ENCODE results near the gene LEFTY1.

DNA sequence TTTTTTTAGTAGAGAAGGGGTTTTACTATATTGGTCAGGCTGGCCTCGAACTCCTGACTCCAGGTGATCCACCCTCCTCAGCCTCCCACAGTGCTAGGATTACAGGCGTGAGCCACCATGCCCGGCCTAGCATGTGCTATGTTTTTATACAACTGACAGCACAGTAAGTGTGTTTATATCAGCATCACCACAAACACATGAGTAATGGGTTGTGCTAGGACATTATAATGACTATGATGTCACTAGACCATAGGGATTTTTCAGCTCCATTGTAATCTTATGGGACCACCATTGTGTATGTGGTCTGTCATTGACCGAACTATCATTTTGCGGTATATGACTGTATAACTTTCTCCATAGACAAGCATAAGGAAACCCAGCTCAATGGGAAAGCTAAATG, 45.8 kb upstream of the LEFTY1 start:
- TF ChIP-seq, protein P1, sequence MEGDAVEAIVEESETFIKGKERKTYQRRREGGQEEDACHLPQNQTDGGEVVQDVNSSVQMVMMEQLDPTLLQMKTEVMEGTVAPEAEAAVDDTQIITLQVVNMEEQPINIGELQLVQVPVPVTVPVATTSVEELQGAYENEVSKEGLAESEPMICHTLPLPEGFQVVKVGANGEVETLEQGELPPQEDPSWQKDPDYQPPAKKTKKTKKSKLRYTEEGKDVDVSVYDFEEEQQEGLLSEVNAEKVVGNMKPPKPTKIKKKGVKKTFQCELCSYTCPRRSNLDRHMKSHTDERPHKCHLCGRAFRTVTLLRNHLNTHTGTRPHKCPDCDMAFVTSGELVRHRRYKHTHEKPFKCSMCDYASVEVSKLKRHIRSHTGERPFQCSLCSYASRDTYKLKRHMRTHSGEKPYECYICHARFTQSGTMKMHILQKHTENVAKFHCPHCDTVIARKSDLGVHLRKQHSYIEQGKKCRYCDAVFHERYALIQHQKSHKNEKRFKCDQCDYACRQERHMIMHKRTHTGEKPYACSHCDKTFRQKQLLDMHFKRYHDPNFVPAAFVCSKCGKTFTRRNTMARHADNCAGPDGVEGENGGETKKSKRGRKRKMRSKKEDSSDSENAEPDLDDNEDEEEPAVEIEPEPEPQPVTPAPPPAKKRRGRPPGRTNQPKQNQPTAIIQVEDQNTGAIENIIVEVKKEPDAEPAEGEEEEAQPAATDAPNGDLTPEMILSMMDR (IDR thresholded peaks at IDR 0.05 in 8 of 11, conservative IDR thresholded peaks at IDR 0.05 in 3 of 11), result no peak
- TF ChIP-seq POLR2A (IDR thresholded peaks at IDR 0.05), result no peak
